Measurements from ENCODE around the gene S100A2.
"Not testable (repeated sequence)": the region's sequence is repeated elsewhere in the genome, so short reads cannot be mapped to it uniquely, and the experiment has no call there.

The S100A2 gene

GRCh38 chr1:153527683-153528040, 38.0 kb downstream of the S100A2 start:
- no peak for DNase-seq

- no peak for DNase-seq
Observed at GRCh38 chr1:153527023-153527682, 38.5 kb downstream of the S100A2 start.

- DNase-seq, result no peak
Observed at GRCh38 chr1:153526132-153526543, 39.5 kb downstream of the S100A2 start.

GRCh38 chr1:153525088-153525728, 40.4 kb downstream of the S100A2 start:
- no peak for DNase-seq

- DNase-seq, result not testable (repeated sequence)
Observed at GRCh38 chr1:153522353-153523048, 43.1 kb downstream of the S100A2 start.

GRCh38 chr1:153521808-153522207, 43.8 kb downstream of the S100A2 start:
- DNase-seq, result not testable (repeated sequence)

GRCh38 chr1:153520818-153521476, 44.7 kb downstream of the S100A2 start:
- DNase-seq, result no peak

- not testable (repeated sequence) for DNase-seq
Observed at GRCh38 chr1:153520137-153520691, 45.4 kb downstream of the S100A2 start.

- DNase-seq, result no peak
Observed at GRCh38 chr1:153519242-153519641, 46.4 kb downstream of the S100A2 start.

- DNase-seq, result no peak
Observed at GRCh38 chr1:153515504-153516394, 49.9 kb downstream of the S100A2 start.

GRCh38 chr1:153513666-153514065, 52.0 kb downstream of the S100A2 start:
- no peak for DNase-seq

- no peak for DNase-seq
Observed at GRCh38 chr1:153513023-153513422, 52.6 kb downstream of the S100A2 start.

Data from fibroblast of skin of scalp (primary cell).